IPS-18c (cell line): ENCODE measurements around the gene FZD4.

Experiments
- H3K4me3 ChIP-seq: 2 replicates; pipeline ENCODE4 v1.7.0; 2013; ENCODE audit warnings: low read depth, mild to moderate bottlenecking, low read length, moderate library complexity; ENCODE audit not compliant: insufficient read depth
- H3K9me3 ChIP-seq: one replicate; pipeline ENCODE4 v1.6.1; 2013; ENCODE audit warnings: mild to moderate bottlenecking, low read length, moderate library complexity; ENCODE audit not compliant: control insufficient read depth, insufficient read depth

Gene FZD4

DNA sequence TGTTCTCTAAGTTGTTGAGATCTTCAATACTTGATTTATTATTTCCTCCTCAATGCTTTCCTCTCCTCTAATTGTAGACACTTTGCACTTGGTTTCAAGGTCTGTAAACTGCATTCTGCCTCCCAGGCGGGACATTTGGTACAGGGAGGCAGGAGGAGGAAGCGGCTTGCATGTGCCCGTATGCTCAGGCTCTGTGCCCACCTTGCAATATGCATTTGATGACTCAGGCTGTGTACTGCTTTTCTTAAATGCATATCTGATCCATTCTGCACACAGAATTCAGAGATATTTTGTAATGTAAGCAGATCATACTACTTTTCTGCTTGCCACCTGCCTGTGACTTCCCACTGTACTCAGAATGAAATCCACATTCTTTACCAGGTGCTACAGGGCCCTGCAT lies 55.0 kb downstream of the FZD4 start:
- no peak overlapping the region for H3K4me3 ChIP-seq
- H3K9me3 ChIP-seq: no peaks in the 10 kb centered on the region

DNA sequence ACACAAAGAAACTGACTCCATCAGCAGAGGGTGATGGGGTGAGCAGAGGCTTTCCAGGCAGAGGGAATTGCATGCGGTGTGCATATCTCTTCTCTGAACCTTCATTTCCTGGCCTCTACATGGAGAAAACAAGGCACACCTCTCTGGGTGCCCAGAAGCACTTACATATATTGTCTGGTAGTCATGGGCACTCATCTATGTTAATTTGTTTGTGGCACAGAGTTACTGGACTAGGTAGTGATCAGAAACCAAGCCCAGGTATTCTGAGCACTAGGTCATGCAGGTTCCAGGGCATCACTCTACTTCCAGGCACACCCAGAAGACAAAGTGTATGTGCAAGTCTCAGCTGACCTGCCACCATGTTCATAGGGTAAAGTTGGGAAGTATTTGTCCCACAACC lies 56.5 kb downstream of the FZD4 start:
- H3K4me3 ChIP-seq: no peak overlapping the region
- no peaks in the 10 kb centered on the region for H3K9me3 ChIP-seq

DNA sequence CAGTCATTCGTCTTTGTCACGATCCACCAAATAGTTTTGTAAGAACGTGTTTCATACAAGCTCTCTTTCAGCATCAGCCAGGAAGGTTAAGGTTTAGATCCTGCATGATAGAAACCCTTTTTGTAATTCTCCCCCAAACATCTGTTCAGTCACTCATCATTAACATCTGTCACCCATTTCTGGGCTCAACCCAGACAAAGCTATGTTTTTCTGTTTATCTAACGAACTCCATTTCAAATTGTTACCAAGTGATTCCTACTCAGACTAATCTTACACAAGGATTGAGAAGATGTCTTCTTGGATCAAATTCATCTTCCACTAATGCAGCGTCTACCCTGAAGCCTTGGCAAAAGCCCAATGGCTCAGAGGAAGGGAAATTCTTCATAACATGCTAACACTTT lies 58.8 kb downstream of the FZD4 start:
- H3K9me3 ChIP-seq: no peaks in the 10 kb centered on the region
- no peak overlapping the region for H3K4me3 ChIP-seq
